GM12878 (cell line): ENCODE measurements around the gene PRPSAP2. TPM values are rescaled to one million over a fixed set of nuclear protein-coding genes. Genes with fewer than 3 reads are reported as not detected.

Experiments used
- ATAC-seq: fragments of 200-7000 bp; cut with Tn5 transposase; 3 replicates; pipeline ENCODE4 v1.9.1; 2020; ENCODE audit warnings: mild to moderate bottlenecking, moderate library complexity
- BruUV-seq: library from RNA; stranded (reverse); fragments of 400-500 nt; replicated peaks from 2 replicates; lab custom pipeline; 2021; lab: Mats Ljungman, UMichigan
- CTCF ChIA-PET: fragments of 300-600 bp; sonication (Branson Sonifier 250); formaldehyde crosslinking; extraction: SDS; loops from one replicate; lab custom pipeline; 2021; ENCODE audit warnings: inconsistent platforms; lab: Yijun Ruan, JAX
- POLR2A ChIA-PET: fragments of 350-600 bp; formaldehyde crosslinking; extraction: SDS; loops from one replicate; lab custom pipeline; 2021; ENCODE audit warnings: inconsistent platforms; lab: Charles Lee
- RAD21 ChIA-PET: fragments of 300-600 bp; sonication (Branson Sonifier 250); formaldehyde crosslinking; loops from one replicate; lab custom pipeline; 2023; ENCODE audit warnings: antibody characterized with exemption; ENCODE audit not compliant: unreplicated experiment; lab: Charles Lee
- SMC1A ChIA-PET: fragments of 300-600 bp; sonication (Branson Sonifier 250); formaldehyde crosslinking; loops from one replicate; lab custom pipeline; 2023; ENCODE audit not compliant: unreplicated experiment, uncharacterized antibody; lab: Charles Lee
- DNase-seq: peaks from one replicate; pipeline ENCODE4 v3.0.0-alpha.2; 2011; ENCODE audit warnings: low read depth, low spot score
- FAIRE-seq: peaks from 3 replicates; lab custom pipeline; 2011; peaks lifted over from hg19 to GRCh38; lab: Jason Lieb, UNC
- H2AFZ ChIP-seq: 2 replicates; pipeline ENCODE4 v1.6.0; 2011; ENCODE audit warnings: low read depth, low read length, control low read depth; ENCODE audit not compliant: control insufficient read depth
- H3K27ac ChIP-seq: 2 replicates; pipeline ENCODE4 v1.5.1; 2011; ENCODE audit warnings: control low read depth; ENCODE audit not compliant: control insufficient read depth, insufficient read depth
- H3K27me3 ChIP-seq, 2 experiments: replicated peaks in 1 of 2; 2 replicates each; pipeline versions ENCODE4 v1.6.0 to v1.6.1; 2011; ENCODE audit warnings: low read length in 1 of 2; ENCODE audit not compliant: control insufficient read depth in 2 of 2, insufficient read depth in 2 of 2
- H3K36me3 ChIP-seq, 2 experiments: 2 replicates each; pipeline ENCODE4 v1.5.1; 2011; ENCODE audit warnings: low read length in 1 of 2; ENCODE audit not compliant: control insufficient read depth in 2 of 2, insufficient read depth in 2 of 2
- H3K4me1 ChIP-seq: 2 replicates; pipeline ENCODE4 v1.6.1; 2011; ENCODE audit warnings: mild to moderate bottlenecking, low read length, moderate library complexity, mixed read lengths; ENCODE audit not compliant: control insufficient read depth, insufficient read depth
- H3K4me2 ChIP-seq: 2 replicates; pipeline ENCODE4 v1.6.0; 2011; ENCODE audit warnings: control low read depth; ENCODE audit not compliant: control insufficient read depth, insufficient read depth
- H3K4me3 ChIP-seq: fragments of 200-600 bp; sonication (generic); 2 replicates; pipeline ENCODE4 v1.5.1; 2016
- H3K79me2 ChIP-seq: 2 replicates; pipeline ENCODE4 v1.6.0; 2011; ENCODE audit warnings: low read length; ENCODE audit not compliant: control insufficient read depth, insufficient read depth
- H3K9ac ChIP-seq: 2 replicates; pipeline ENCODE4 v1.8.0; 2011; ENCODE audit warnings: low read length, control low read depth, mixed read lengths; ENCODE audit not compliant: control insufficient read depth, insufficient read depth
- H3K9me3 ChIP-seq: replicated peaks from 3 replicates; pipeline ENCODE4 v1.5.1; 2011; ENCODE audit warnings: mild to moderate bottlenecking, low read length; ENCODE audit not compliant: control insufficient read depth, insufficient read depth
- H4K20me1 ChIP-seq: 2 replicates; pipeline ENCODE4 v1.6.0; 2011; ENCODE audit not compliant: control insufficient read depth, insufficient read depth
- ASH2L ChIP-seq: fragments of 300-600, 200-600 bp; sonication (generic); IDR thresholded peaks from 2 replicates; pipeline ENCODE4 v1.6.1; 2017; ENCODE audit warnings: low read depth, mild to moderate bottlenecking, borderline replicate concordance
- CREB1 ChIP-seq: IDR thresholded peaks from 2 replicates; pipeline ENCODE4 v1.6.1; 2012; ENCODE audit warnings: low read depth, mild to moderate bottlenecking, inconsistent platforms
- ETV6 ChIP-seq, 2 experiments: fragments of 450-650 bp in 1 of 2; IDR thresholded peaks in 1 of 2; conservative IDR thresholded peaks in 1 of 2; 2 replicates each; pipeline ENCODE4 v1.6.1; 2014; ENCODE audit warnings: antibody characterized with exemption in 1 of 2, borderline replicate concordance in 1 of 2, low read depth in 1 of 2, mild to moderate bottlenecking in 1 of 2, moderate library complexity in 1 of 2
- JUND ChIP-seq: IDR thresholded peaks from 2 replicates; pipeline ENCODE4 v1.6.1; 2012; ENCODE audit warnings: low read depth, mild to moderate bottlenecking, low read length, improper control_type of control experiment, moderate library complexity
- MTA3 ChIP-seq: IDR thresholded peaks from 2 replicates; pipeline ENCODE4 v1.6.1; 2012; ENCODE audit warnings: low read length, inconsistent platforms, borderline replicate concordance
- NBN ChIP-seq: fragments of 450-650 bp; IDR thresholded peaks from 2 replicates; pipeline ENCODE4 v1.6.1; 2016
- NFYA ChIP-seq: IDR thresholded peaks from 2 replicates; pipeline ENCODE4 v1.6.1; 2011; ENCODE audit warnings: low read depth, mild to moderate bottlenecking, low read length, improper control_type of control experiment, borderline replicate concordance
- POU2F2 ChIP-seq: IDR thresholded peaks from 3 replicates; pipeline ENCODE4 v1.6.1; 2011; ENCODE audit warnings: low read depth, mild to moderate bottlenecking, low read length, borderline replicate concordance
- SP1 ChIP-seq: IDR thresholded peaks from one replicate; pipeline ENCODE4 v1.6.1; 2011; ENCODE audit warnings: low read depth, low read length
- WGBS: methylation state at CpG from one replicate; pipeline ENCODE4 v1.1.6; 2016; ENCODE audit warnings: low lambda C conversion rate; ENCODE audit not compliant: insufficient replicate concordance, insufficient coverage; ENCODE audit errors: missing lambda C conversion rate; 5-methylcytosine and 5-hydroxymethylcytosine counted together
- in situ Hi-C: fragments of 300-500 bp; cut with MboI; formaldehyde crosslinking; loops from 9 replicates; pipeline ENCODE4 v1.14.3; 2018; ENCODE audit warnings: mixed read lengths
- intact Hi-C: fragments of 100-400 bp; cut with micrococcal nuclease; formaldehyde crosslinking; loops from one replicate; pipeline ENCODE4 v1.14.2; 2022; ENCODE audit not compliant: unreplicated experiment
- polyA plus RNA-seq, 11 experiments: library from polyadenylated mRNA; depleted of rRNA in 4 of 11; unstranded in 6 of 11; stranded (reverse) in 5 of 11; fragments of >200 nt; fragmentation: Nextera tagmentation in 4 of 11; fragmentation: Illumina TruSeq in 1 of 11; extraction: Ambion mirVana in 4 of 11; extraction: Trizol in 1 of 11; gene quantifications; 1 replicate in 1 of 11; 2 replicates in 10 of 11; pipeline versions ENCODE4 v1.2.1 to v1.2.3, GENCODE V29; 2011 to 2016; ENCODE audit warnings: inconsistent platforms in 2 of 11, missing spikeins in 2 of 11, low read depth in 1 of 11
- total RNA-seq, 4 experiments: library from RNA; depleted of rRNA in 3 of 4; stranded (reverse); fragments of >200 nt in 3 of 4; fragmentation: Illumina TruSeq in 1 of 4; extraction: Trizol in 1 of 4; gene quantifications; 2 replicates each; pipeline versions ENCODE4 v1.2.1 to v1.2.3, GENCODE V29; 2013 to 2021
- TF ChIP-seq, protein P1 (sequence below): fragments of 450-650 bp; IDR thresholded peaks from 2 replicates; pipeline ENCODE4 v1.6.1; 2016; ENCODE audit warnings: mild to moderate bottlenecking, moderate library complexity, borderline replicate concordance
- TF ChIP-seq, protein P2 (sequence below): fragments of 450-650 bp; IDR thresholded peaks from 2 replicates; pipeline ENCODE4 v1.6.1; 2017; ENCODE audit warnings: mild to moderate bottlenecking, moderate library complexity
- TF ChIP-seq, protein P3 (sequence below): IDR thresholded peaks from 2 replicates; pipeline ENCODE4 v1.6.1; 2011; ENCODE audit warnings: low read depth, mild to moderate bottlenecking, low read length, moderate library complexity, borderline replicate concordance; ENCODE audit errors: extremely low read depth

The PRPSAP2 gene
- total and polyA plus RNA-seq, 10 of the 15 experiments (the other 5 are each of a cell fraction or from before 2014, with no cell fraction given), result 33.2 to 102 (median 83.8) TPM

DNA sequence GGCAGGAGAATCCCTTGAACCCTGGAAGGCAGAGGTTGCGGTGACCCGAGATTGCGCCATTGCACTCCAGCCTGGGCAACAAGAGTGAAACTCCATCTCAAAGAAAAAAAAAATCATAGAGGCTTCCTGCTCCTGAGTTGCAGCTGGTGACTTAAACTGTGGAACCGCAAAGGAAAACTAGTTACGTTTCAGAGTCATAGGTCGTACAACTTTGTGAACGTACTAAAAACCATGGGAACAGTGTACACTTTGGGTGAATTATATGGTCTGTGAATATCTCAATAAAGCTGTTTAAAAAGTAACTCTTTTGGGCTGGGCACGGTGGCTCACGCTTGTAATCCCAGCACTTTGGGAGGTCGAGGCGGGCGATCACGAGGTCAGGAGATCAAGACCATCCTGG lies 117.7 kb downstream of the PRPSAP2 start:
- Histone ChIP-seq H3K9ac (no peak overlapping the region), H3K27ac (no peak overlapping the region), H3K79me2 (no peaks in the 10 kb centered on the region), H4K20me1 (no peaks in the 10 kb centered on the region), H3K4me2 (no peak overlapping the region), H3K4me3 (no peak overlapping the region), H3K9me3 (no peaks in the 10 kb centered on the region), H3K4me1 (no peaks in the 10 kb centered on the region), H2AFZ (no peak overlapping the region), H3K27me3 (no peaks in the 10 kb centered on the region), H3K36me3 (peaks cover 5 to 23% of the 10 kb centered on the region in 2 experiments; a peak in 3 of 4 replicates)
- ATAC-seq (no peak), DNase-seq (no peak), FAIRE-seq (no peak)
- ChIA-PET POLR2A (no interaction called here), SMC1A (no interaction called here), RAD21 (interaction anchor here (1.0 kb wide), 1 partner anchor 14 kb away, joined by 4 read pairs; no protein-coding TSS in a partner anchor), CTCF (interaction anchor here (1.0 kb wide), 1 partner anchor 15 kb away, joined by 5 read pairs; no protein-coding TSS in a partner anchor)
- no TSS peak for BruUV-seq
- intact Hi-C loops (no loop called here), in situ Hi-C loops (no loop called here)
- 99% methylated on average over 13 of the region's 13 CpGs for WGBS
- TF ChIP-seq, protein P1, sequence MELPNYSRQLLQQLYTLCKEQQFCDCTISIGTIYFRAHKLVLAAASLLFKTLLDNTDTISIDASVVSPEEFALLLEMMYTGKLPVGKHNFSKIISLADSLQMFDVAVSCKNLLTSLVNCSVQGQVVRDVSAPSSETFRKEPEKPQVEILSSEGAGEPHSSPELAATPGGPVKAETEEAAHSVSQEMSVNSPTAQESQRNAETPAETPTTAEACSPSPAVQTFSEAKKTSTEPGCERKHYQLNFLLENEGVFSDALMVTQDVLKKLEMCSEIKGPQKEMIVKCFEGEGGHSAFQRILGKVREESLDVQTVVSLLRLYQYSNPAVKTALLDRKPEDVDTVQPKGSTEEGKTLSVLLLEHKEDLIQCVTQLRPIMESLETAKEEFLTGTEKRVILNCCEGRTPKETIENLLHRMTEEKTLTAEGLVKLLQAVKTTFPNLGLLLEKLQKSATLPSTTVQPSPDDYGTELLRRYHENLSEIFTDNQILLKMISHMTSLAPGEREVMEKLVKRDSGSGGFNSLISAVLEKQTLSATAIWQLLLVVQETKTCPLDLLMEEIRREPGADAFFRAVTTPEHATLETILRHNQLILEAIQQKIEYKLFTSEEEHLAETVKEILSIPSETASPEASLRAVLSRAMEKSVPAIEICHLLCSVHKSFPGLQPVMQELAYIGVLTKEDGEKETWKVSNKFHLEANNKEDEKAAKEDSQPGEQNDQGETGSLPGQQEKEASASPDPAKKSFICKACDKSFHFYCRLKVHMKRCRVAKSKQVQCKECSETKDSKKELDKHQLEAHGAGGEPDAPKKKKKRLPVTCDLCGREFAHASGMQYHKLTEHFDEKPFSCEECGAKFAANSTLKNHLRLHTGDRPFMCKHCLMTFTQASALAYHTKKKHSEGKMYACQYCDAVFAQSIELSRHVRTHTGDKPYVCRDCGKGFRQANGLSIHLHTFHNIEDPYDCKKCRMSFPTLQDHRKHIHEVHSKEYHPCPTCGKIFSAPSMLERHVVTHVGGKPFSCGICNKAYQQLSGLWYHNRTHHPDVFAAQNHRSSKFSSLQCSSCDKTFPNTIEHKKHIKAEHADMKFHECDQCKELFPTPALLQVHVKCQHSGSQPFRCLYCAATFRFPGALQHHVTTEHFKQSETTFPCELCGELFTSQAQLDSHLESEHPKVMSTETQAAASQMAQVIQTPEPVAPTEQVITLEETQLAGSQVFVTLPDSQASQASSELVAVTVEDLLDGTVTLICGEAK, result no peak
- no peak for TF ChIP-seq ASH2L
- no peak for TF ChIP-seq SP1
- TF ChIP-seq POU2F2, result no peak
- no peak for TF ChIP-seq CREB1
- no peak for TF ChIP-seq ETV6 (conservative IDR thresholded peaks at IDR 0.05 in 1 of 2, IDR thresholded peaks at IDR 0.05 in 1 of 2; ENCODE audit: borderline replicate concordance in 1 of 2, low read depth in 1 of 2)
- no peak for TF ChIP-seq NBN
- TF ChIP-seq, protein P2, sequence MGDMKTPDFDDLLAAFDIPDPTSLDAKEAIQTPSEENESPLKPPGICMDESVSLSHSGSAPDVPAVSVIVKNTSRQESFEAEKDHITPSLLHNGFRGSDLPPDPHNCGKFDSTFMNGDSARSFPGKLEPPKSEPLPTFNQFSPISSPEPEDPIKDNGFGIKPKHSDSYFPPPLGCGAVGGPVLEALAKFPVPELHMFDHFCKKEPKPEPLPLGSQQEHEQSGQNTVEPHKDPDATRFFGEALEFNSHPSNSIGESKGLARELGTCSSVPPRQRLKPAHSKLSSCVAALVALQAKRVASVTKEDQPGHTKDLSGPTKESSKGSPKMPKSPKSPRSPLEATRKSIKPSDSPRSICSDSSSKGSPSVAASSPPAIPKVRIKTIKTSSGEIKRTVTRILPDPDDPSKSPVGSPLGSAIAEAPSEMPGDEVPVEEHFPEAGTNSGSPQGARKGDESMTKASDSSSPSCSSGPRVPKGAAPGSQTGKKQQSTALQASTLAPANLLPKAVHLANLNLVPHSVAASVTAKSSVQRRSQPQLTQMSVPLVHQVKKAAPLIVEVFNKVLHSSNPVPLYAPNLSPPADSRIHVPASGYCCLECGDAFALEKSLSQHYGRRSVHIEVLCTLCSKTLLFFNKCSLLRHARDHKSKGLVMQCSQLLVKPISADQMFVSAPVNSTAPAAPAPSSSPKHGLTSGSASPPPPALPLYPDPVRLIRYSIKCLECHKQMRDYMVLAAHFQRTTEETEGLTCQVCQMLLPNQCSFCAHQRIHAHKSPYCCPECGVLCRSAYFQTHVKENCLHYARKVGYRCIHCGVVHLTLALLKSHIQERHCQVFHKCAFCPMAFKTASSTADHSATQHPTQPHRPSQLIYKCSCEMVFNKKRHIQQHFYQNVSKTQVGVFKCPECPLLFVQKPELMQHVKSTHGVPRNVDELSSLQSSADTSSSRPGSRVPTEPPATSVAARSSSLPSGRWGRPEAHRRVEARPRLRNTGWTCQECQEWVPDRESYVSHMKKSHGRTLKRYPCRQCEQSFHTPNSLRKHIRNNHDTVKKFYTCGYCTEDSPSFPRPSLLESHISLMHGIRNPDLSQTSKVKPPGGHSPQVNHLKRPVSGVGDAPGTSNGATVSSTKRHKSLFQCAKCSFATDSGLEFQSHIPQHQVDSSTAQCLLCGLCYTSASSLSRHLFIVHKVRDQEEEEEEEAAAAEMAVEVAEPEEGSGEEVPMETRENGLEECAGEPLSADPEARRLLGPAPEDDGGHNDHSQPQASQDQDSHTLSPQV, result no peak
- TF ChIP-seq, protein P3, sequence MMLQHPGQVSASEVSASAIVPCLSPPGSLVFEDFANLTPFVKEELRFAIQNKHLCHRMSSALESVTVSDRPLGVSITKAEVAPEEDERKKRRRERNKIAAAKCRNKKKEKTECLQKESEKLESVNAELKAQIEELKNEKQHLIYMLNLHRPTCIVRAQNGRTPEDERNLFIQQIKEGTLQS, result no peak
- no peak for TF ChIP-seq MTA3
- no peak for TF ChIP-seq JUND
- no peak for TF ChIP-seq NFYA
